Activated naive CD8-positive, alpha-beta T cell treated with anti-CD3 and anti-CD28 coated beads, Interleukin-2, amount 50 U/mL, for 16 hours (primary cell): Measurements from ENCODE around the gene ABL1.

Experiments
- DNase-seq: peaks from one replicate; pipeline ENCODE4 v3.0.0-alpha.2; 2020; ENCODE audit warnings: low read depth, low spot score

ABL1 gene

DNA sequence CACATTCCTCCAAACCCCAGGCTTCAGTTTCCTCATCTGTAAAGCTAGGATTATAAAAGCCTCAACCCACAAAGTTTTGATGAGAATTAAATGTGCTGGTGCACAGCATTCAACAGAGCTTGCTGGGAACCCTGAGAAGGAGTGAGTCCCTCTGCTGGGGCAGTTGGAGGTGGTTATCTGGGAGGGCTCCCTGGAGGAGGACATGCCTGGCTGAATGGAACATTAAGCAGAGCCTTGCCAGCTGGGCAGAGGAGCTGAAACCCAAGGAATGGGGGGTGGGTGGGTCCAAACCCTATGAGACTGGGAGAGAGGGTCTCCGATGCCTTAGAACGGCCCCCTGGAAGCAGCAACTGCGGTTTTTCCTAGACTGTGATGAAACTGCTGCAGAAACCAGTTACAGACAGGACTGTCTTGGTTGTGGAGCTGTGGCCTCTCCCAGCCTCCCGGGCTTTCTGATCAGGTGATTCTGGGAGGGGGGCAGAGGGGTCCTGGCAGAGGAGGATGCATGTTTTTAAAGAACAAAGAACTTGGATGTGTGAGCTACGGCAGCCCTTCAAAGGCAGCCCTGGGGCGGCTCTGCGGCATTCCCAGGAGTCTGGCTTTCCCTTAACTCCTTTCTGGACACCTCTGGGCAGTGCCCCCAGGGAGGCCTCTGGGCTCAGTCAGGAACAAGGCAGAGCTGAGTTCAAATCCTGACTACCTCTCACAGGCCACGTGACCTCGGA, 83.2 kb downstream of the ABL1 start:
- DNase-seq: no peak

DNA sequence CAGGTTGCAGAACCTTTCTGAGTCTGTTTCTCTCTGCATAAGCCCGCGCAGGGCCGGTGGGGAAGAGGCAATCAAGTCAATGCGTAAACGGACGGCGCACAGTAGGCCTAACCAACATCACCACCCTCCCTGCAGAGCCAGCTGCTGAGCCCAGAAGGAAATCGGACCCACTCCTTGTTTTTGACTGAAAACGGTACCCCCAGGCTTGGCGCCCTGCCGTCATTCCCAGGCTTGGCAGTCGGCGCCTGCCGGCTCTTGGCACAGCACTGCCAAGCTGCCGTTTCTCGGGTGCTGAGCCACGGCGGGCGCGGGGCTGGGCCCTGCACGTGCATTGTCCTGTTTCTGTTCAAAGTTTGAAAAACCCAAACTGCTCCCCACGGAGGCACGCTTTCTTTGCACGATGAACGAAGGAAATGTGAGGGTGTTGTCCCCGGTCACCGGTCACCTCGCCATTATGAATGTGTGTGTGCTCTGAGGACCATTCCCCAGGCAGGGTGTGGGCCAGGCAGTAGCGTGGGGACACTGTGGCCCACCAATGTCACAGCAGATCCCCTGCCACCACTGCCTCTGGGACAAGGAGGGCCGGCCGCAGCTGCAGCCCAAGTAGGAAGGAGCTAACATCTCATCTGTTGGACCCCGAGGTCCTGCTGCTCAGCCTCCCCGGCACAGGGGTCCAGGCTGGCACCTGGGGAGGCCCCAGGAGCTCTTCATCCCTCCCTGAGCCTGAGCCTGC, 83.9 kb downstream of the ABL1 start:
- no peak for DNase-seq

DNA sequence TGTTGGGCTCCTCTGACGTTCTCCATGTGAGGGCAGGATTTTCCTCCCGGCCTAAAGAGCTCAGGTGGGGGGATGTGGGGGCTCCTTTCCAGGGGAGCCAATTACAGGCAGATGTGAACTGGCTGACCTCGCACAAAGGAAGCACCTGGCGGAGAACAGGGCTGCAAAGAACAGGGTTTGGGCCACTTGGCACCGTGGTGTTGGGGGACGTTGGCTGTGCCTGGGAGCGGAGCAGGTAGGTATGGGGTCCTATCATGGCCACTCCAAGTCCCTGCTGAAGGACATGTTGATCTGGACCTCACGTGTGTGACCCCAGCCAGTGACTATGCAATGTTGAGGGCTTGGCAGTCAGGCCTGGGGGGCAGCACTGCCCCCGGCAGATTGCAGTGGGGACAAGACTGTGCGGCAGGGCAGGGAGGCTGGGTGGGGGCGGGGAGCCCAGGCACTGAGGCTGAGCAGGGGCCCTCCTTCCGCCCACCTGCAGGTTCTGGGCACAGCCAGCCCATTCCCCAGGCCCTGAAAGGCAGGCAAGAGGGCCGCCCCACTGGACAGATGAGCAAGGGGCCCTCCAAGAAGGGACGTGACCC, 84.6 kb downstream of the ABL1 start:
- DNase-seq: no peak

DNA sequence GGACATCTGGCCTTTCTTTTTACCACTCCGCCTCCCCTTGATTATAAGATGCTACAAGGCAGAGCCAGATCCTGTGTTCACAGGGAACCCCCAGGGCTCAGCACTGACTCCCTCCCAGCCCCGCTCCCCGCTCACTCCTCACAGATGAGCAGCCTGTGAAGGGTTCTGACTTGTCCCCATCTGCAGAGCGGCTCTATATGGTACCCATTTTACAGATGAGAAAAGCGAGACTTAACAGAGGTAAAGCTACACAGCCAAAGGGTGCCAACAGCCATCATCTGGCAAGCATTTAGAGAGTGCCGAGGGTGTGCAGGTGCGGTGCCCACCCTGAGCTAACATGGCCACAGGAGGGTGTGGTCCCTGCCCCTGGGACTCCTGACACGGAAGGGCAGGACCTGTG, 85.2 kb downstream of the ABL1 start:
- DNase-seq: no peak

DNA sequence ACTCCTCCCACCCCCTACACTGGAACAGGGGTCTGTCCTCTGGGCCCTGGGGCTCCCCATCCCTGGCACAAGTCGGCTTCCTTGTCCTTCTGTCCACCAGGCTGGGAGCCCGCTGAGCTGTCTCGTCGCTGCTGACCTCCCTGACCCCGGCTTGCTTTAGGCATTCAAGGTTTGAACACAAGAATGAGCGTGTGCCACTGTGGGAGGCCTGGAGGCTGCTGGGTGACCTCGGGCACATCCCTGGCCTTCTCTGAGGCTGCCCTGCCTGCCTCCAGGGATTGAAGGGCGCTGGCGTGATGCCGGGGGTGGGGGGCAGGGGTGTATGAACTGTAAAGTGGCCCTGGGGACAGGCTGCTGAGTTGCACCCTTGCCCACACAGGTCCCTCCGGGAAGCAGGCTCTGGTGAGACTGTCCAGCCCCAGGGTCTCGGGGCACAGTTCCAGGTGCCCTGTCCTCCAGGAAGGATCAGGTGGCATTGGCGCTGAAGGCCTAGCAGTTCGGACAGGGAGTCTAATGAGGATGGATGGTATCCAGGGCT, 85.8 kb downstream of the ABL1 start:
- no peak for DNase-seq

DNA sequence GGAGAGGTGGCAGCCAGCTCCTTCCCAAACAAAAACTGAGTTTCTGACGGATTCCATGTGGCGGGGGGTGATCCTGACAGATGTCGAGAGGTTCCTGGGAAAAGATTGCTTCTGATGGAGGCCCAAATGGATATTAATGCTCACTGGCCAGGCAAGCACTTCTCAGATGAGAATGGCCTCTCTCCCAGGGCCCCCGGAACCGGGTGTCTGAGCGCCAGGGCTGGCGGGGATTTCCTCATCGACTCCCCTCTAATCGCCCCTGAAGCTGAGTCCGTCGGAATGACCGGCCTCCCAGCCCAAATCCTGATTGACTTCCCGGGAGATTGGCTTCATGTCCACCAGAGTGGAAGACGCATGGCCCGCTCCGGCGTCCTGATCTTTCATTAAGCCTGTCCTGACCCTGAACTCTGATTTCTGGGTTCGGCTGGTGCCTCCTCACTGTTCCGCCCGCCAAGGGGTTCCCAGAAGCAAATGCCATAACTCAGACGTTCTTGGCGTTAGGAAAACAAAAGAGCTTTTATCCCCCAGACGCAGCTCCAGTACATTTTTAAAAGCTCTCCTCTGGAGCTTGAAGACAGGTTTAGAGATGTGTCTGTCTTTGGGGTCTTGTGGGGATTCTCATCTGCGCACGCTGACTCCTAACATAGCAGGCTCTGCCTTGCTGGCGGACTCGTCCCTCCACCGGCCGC, 86.4 kb downstream of the ABL1 start:
- DNase-seq: no peak

DNA sequence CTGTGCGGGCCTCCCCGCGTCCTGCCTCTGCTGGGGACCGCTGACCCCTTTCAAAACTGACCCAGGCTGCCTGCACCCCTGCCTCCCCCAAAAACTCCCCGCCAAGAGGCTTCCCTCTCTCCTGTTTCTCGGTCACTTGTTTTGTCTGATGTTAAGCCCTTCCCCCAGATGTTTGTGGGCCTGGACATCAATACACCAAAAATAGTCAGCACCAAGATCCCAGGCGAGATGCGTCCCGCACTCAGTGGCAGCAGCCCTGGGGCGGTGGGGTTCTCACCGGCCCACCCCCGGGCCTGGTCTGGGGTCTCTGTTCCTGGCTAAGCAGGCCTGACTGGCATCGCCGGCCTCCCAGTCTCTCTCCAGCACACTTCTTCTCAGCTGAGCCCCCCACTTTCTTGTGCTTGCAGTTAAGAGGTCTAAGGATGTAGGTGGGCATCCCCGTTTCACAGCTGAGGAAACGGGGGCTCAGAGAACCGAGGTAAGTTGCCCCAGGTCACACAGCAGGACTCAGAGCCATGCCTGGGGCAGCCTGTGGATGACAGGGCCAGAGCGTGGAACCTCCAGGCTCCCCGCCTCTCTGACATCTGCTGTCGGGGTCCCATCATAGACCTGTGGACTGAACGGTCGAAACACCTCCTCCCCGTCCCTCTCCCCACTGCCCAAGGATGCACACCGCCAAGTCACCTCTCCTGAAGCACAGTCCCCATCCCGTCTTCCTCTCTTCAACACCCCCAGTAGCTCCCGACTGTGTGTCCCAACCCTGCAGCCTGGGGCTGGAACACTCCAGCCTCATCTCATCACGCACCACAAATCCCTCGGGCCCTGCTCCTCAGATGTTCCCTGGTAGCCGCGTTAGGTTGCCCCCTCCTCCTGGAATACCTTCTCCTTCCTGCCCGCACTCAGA, 87.2 kb downstream of the ABL1 start:
- no peak for DNase-seq

DNA sequence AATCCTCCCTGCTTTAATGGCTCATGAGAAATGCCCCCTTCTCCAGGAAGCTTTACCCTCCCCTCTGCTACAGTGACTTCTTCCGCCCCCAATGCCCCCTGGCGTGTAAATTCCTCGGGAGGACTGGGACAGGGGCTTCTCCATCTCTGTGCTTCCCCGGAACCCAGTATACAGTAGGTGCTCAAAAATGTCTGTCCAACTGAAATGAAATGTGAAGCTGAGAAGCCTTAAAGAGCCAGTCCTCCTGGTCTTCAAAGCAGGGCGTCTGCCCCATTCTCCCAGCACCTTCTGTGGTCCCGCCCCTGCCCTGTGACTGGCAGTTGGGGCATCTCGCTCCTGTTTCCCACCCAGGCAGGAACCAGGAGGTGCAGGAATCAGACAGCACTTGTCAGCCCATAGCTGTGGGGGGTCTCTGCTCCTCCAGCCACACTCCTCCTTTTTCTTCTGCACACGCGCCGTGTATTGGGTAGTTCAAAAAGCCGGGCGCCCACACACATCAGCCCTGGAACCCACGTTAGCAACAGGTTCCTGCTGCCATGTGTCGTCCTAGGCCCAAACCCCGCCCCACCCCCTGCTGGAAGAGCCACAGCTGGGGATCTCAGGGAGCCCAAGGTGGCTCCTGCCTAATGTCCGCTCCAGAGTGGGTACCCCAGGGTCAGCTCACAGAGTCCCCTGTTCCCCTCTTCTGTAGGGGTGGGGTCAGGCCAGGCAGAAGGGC, 88.0 kb downstream of the ABL1 start:
- no peak for DNase-seq

DNA sequence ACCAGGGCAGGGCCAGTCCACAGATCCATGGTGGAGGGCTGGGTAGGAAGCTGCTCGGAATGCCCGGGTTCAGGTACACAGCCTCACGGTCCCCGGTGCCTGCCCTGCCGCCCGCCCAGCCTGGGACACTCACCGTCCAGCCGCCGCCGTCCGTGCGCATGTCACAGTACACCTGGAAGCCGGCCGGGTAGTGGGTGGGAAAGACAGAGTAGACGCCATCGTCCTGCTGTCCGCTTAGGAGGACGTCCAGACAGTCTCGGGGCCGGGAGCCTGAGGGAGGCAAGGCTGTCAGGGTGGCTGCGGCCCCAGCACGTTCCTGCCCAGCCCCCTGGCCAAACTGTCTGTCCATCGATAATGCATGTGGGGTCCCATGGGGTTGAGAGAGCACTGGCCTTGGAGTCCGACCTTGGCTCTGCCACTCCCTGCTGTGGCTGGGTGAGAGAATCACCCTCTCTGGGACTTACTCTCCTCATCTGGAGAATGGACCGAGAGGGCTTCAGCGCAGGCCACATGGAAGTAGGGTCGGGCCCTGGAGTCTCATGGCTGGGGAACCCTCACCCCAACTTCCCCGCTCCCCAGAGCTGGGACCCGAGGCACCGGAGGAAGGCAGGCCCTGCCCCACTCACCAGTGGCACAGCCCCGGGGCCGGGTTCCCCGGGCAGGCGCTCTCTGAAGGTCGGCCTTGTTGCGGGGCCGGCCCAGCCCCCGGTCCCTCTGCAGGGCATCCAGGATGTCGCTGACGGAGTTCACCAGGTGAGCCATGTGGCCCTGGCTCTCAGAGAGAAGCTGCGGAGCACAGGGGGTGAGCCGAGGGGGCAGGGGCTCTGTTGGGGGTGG, 88.8 kb downstream of the ABL1 start:
- DNase-seq: no peak

DNA sequence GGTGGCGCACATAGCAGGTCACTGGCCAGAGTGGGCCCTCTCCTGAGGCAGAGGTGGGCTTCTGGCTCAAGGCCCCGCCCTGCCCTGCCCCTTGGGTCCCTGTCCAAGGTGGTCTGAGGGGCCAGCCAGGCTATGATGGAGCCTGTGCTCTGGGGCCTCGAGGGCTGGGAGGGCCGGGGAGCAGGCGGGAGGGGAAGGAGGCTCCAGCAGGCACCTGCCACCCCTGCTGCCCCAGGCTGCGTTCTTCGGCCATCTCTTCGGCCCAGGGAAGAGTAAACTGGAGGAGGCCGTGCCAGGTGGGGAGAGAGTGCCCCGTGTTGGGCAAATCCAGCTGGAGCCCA, 89.4 kb downstream of the ABL1 start:
- DNase-seq: no peak

DNA sequence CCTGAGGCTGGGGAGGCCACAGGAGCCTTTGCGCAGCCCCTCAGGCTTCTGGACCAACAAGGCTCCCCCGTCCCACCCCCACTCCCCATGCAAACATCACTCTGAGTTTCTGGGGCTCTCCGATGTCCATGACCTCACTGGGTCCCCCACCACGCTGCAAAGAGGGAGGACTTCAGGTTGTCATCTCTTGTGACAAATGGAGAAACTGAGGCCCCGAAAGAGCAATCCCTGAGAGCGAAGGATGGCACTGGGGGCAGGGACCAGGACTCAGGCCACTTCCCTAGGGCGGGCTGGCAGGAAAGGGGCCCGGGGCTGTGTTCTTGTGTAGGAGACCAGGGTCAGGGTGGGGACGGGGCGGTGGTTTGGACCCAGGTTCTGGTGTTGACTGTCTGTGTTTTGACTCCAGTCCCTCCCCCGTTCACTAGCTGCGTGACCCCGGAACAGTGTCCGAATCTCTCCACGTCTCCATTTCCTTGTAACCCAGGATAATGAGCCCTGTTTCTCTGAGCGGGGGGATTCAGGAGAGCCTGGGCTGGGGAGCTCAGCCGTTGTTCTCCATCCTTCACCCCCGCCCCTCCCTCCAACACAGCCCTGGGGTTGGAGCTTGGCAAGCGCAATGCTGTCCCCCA, 90.1 kb downstream of the ABL1 start:
- DNase-seq: no peak

DNA sequence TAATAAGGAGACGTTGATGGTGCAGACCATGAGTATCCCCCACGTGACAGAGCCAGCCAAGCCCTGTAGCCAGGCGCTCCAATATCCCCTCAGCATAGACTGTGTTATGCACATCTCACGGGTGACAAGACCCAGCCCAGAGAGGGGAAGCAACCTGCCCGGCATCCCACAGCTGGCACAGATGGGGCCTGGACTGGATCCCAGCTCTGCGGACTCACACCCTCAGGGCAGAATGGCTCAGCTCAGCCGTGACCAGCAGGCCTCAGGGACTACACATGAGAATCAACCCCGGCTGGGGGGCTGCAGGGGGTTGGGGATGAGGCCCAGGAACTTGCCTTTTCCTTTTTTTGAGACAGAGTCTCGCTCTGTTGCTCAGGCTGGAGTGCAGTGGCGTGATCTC, 92.3 kb downstream of the ABL1 start:
- no peak for DNase-seq

DNA sequence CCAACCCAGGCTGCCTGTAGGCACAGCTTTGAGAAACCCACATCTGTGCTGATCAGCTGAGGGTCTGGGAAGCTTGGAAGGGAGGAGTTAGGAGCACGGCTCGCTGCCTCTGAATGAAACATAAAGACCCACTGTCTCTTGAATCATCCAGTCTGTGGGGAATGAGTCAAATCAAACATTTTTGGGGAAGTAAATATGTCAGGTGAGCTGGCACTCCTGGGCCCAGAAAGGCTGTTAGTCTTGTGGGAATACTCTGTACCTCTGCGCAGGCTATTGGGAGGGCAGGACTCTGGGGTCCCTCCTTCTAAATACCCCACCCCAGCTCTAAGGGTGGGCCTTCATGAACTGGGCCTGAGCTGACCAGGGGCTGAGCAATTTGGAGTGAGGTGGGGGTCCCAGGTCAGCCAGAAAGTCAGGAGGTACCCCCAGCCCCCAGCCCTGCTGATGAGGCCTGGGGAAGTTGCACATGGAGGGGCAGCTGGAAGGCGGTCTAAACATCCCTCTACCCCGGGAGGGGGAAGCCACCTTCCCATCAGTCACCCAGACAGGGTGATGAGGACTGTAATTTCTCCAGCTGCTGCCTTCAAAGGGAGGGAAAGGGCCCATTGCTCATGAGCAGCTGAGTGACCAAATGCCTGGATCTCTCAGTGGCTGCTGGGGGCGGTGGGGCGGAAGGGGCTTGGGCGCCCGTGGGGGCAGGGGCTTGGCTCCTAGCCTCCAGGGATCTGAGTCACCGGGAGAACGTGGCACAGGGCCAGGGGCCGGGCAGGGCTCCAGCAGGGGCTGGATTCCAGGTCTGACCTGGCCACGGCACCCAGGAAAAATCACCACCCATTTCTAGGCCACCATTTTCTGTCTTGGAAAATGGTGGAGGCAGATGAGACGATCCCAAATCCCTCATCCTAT, 93.2 kb downstream of the ABL1 start:
- DNase-seq: no peak

DNA sequence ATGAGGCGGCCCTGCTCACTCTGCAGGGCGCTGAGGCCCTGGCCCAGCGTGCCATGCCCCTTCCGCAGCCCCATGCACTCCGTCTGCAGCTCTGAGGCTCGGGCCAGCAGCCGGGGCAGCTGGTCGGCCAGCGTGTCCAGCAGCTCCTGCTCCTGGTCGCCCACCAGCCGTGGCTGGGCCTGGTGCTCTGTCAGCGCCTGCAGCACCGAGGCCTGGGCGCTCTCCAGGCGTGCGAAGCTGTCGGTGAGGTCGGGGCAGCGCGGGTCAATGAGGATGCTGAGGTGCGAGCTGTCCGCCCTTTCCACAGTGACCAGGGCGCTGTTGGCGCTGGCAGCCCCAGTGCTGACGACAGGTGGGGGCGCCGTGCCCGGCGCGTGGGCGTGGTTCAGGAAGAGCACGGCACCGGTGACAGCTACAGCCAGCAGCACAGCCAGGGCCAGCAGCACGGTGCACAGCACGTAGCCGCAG, 94.6 kb downstream of the ABL1 start:
- no peak for DNase-seq

DNA sequence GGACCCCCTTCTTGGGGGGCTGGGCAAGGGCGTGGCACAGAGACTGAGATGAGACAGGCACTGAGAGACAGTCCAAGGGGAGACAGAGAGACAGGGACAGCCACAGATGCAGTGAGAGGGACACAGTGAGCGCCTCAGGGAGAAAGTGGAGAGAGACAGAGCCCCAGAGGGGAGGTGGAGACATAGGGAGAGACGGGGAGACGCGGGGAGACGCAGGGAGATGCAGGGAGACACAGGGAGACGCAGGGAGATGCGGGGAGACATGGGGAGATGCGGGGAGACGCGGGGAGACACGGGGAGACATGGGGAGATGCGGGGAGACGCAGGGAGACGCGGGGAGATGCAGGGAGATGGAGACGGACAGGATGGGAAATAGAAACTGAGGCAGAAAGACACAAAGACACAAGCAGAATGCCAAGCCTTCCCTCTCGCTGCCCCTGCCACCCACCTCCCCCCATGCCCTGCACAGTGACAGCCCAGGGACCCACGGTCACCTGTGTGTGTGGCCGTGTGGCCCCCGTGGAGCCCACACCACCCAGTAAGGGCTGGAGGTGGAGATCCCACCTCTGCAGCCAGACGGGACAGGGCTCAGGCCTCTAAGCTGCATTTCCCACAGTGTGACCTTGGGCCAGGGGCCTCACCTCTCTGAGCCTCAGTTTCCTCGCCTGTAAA, 95.2 kb downstream of the ABL1 start:
- no peak for DNase-seq

DNA sequence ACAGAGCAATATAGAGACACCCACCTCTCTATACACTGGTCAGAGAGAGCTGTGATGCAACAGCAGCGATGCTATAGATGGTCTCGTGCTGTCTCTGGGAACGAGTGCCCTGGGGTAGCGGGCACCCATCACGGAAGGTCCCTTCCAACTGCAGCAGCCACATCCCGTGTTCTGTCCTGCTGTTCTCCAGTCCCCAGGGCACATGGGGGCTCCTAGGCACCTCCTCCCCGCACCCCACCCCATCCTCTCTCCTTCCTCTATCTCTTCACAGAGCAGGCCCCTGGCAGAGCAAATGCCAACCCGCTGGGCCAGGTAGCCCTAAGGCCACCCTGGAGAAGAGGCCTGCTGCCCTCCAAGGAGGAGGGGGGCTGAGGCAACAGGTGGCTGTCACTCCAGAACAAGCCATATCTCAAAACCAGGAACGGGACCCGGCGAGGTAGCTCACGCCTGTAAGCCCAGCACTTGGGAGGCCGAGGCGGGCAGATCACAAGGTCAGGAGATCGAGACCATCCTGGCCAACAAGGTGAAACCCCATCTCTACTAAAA, 95.8 kb downstream of the ABL1 start:
- no peak for DNase-seq
